GM12891 (cell line): ENCODE measurements around the gene ELAVL4.
"Not testable (repeated sequence)": the region's sequence is repeated elsewhere in the genome, so short reads cannot be mapped to it uniquely, and the experiment has no call there.

Experiments
- DNase-seq: peaks from one replicate; pipeline ENCODE4 v3.0.0; 2011; ENCODE audit warnings: low spot score; ENCODE audit not compliant: insufficient read length
- FAIRE-seq: peaks from 2 replicates; lab custom pipeline; 2011; peaks lifted over from hg19 to GRCh38; lab: Jason Lieb, UNC
- PAX5 ChIP-seq: IDR thresholded peaks from 2 replicates; pipeline ENCODE4 v1.6.1; 2011; ENCODE audit warnings: low read length, moderate library complexity, mild to moderate bottlenecking; ENCODE audit not compliant: insufficient read depth, severe bottlenecking
- POLR2A ChIP-seq: IDR thresholded peaks from 2 replicates; pipeline ENCODE4 v1.6.1; 2011; ENCODE audit warnings: low read depth, low read length, control low read depth
- POLR2AphosphoS5 ChIP-seq: IDR thresholded peaks from 2 replicates; pipeline ENCODE4 v1.6.1; 2011; ENCODE audit warnings: low read depth, low read length, control low read depth
- POU2F2 ChIP-seq: IDR thresholded peaks from 2 replicates; pipeline ENCODE4 v1.6.1; 2011; ENCODE audit warnings: low read depth, mild to moderate bottlenecking, control low read depth, low read length, moderate library complexity
- SPI1 ChIP-seq: IDR thresholded peaks from 2 replicates; pipeline ENCODE4 v1.6.1; 2011; ENCODE audit warnings: low read depth, low read length, control low read depth
- TAF1 ChIP-seq: IDR thresholded peaks from 2 replicates; pipeline ENCODE4 v1.6.1; 2011; ENCODE audit warnings: low read depth, low read length, control low read depth

Gene ELAVL4

GRCh38 chr1:50158421-50158820 is 49.7 kb downstream of the ELAVL4 start:
- FAIRE-seq = no peak
- TF ChIP-seq PAX5 = no peak
- TF ChIP-seq POLR2A = no peak
- TF ChIP-seq TAF1 = no peak
- TF ChIP-seq POLR2AphosphoS5 = no peak
- TF ChIP-seq POU2F2 = no peak
- no peak for TF ChIP-seq SPI1
- DNase-seq = no peak

- TF ChIP-seq POLR2A (no peak), PAX5 (no peak), TAF1 (no peak), POU2F2 (no peak), SPI1 (no peak), POLR2AphosphoS5 (no peak)
- FAIRE-seq = no peak
- no peak for DNase-seq
Measured at GRCh38 chr1:50163680-50164079, 55.0 kb downstream of the ELAVL4 start.

- not testable (repeated sequence) for FAIRE-seq, DNase-seq
Measured at GRCh38 chr1:50166351-50166750, 57.6 kb downstream of the ELAVL4 start.

- TF ChIP-seq SPI1 = no peak
- TF ChIP-seq POLR2AphosphoS5 = no peak
- TF ChIP-seq TAF1 = no peak
- TF ChIP-seq POLR2A = no peak
- no peak for TF ChIP-seq POU2F2
- no peak for TF ChIP-seq PAX5
- FAIRE-seq = no peak
- DNase-seq = no peak
Measured at GRCh38 chr1:50172299-50172698, 63.6 kb downstream of the ELAVL4 start.

GRCh38 chr1:50174101-50174500 is 65.4 kb downstream of the ELAVL4 start:
- FAIRE-seq (no peak), DNase-seq (no peak)
- TF ChIP-seq POU2F2 = no peak
- TF ChIP-seq SPI1 = no peak
- TF ChIP-seq PAX5 = no peak
- no peak for TF ChIP-seq POLR2A

DNA sequence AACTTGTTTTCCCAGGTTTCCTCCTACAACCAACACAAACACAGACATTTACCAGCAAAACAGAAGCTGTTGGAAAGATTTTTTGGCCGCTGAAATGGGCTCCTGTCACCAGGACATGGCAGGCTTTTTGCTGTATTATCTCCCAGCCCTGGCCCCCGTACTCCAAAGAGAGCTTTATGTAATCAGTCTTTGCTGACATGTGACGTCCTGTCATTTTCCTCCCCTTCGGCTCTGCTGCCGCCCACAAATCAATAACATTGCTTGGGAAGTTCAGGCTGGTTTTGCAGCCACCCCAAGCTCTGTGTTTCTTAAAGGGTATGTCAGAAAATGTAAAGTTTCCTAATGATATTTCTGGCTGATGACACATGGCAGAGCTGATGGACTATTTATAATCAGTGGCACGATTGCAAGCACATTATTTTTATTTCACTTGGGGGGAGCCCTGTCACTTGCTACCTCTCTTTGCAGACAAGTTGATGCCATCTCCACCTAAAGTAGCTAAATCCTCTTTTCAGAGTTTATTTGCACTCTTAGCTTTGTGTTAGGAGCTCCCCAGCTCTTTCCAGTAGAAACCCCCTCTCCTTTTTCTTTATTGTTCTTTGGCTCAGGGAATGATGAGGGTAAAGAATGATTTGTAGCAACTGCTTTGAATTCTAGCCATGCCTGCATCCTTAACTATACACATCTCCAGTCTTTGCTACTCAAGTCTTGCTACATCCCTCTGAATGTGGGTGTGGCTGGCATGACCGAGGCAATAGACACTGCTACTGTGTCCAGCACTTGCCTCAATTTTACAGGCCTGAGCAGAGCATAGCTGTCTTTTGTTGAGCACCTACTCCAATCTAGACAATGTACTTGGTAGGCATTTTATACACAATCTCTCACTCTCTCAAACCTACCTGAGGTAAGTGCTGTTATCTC is 67.3 kb downstream of the ELAVL4 start:
- TF ChIP-seq PAX5 (no peak), POLR2A (no peak), POU2F2 (no peak), POLR2AphosphoS5 (no peak), SPI1 (no peak), TAF1 (no peak)
- no peak for FAIRE-seq

GRCh38 chr1:50177994-50178393 is 69.3 kb downstream of the ELAVL4 start:
- TF ChIP-seq SPI1 (no peak), POLR2AphosphoS5 (no peak), POLR2A (no peak), TAF1 (no peak), POU2F2 (no peak), PAX5 (no peak)
- no peak for FAIRE-seq
- DNase-seq = no peak

More for the DNA sequence above, 67.3 kb downstream of the ELAVL4 start:
- DNase-seq = no peak

GRCh38 chr1:50179639-50180038 is 70.9 kb downstream of the ELAVL4 start:
- no peak for FAIRE-seq

DNA sequence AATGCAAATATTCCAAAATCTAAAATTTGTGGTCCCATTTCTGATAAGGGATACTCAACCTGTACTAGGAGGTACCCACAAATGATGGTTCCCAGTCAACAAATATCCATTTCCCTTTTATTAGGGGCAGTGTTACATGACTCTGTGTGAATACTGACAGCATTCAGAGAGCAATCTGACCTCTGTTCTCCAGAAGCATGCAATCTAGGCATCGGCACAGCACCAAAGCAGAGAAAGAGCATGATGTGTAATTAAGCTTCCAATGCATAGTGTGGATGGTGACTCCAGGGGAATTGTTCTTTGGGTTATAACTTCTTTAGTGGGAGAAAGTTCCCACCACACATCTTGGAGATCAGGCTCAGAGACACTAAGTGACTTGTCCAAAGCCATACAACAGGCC is 71.6 kb downstream of the ELAVL4 start:
- no peak for DNase-seq
- no peak for FAIRE-seq
- TF ChIP-seq TAF1 (no peak), POLR2A (no peak), SPI1 (no peak), POU2F2 (no peak), PAX5 (no peak)

More at GRCh38 chr1:50179639-50180038, 70.9 kb downstream of the ELAVL4 start:
- no peak for DNase-seq
- no peak for TF ChIP-seq POU2F2

DNA sequence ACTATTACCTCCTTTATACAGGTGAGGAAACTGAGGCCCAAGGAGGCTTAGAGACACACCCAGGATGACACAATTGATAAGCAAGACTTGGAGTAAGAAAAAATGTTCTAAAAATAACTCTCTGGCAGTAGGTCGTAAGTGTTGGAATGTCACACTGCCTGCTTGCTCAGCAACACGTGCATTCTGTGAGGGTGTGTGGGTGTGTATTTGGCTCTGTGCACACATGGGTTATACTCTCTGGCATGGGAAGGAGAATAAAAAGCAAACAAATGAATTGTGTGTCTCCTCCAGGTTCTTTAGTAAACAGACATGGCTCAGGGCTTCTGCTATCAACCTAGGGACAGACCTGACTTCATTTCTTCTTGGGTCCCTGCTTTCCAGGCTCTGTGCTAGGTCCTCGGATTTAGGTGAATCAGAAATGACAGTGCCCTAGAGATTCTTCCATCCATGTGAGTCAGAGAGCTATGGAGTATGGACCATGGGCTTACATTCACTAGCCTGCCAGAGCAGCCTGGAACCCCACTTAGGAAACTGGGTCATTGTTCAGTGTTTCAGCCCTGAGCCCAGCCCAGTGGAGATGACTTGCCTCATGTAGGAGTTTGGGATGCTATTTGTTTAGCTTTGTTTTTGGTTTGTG is 72.4 kb downstream of the ELAVL4 start:
- DNase-seq = no peak
- no peak for FAIRE-seq
- TF ChIP-seq POLR2AphosphoS5 = no peak
- no peak for TF ChIP-seq POU2F2
- TF ChIP-seq PAX5 = no peak
- TF ChIP-seq POLR2A = no peak
- no peak for TF ChIP-seq SPI1
- TF ChIP-seq TAF1 = no peak
